ENCODE measurements around the gene SGCD.

Gene SGCD

DNA sequence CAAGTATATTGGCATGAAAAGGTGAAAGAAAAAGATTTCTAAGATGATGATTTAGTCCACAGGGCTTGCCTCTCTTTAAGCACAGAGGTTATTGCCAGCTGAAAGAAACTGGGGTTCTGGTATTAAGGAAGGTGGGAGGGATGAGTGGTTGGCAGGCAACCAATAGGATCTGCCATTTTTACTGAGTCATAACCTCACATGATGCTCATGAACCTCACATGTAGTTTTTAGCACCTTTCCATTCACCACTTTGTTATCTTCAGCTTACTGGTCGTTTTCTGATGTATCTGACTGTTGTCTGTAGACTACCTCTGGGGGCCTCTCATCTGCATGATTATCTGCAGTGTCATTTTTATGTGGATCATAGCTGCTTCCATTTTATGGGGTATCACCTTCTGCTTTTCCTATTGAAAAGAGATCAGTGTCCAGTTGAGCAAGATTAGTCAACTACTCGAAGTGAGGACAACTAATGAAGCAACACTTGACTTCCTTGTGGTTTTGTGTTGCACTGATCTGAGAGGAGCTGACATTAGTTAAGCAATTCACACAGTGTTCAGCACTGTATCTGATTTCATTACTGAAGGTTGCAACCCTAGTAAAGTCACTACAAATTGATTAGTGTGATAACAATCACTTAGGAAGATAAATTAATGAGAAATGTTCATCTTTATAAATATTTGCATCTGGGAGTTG lies 186.3 kb downstream of the SGCD start:
- DNase-seq (ENCODE audit: low read depth): no peak

GRCh38 chr5:156515121-156515520 lies 188.2 kb downstream of the SGCD start:
- no peak for DNase-seq (ENCODE audit: low read depth)

- no peak for DNase-seq (ENCODE audit: low read depth)
These were observed 188.9 kb downstream of the SGCD start for GRCh38 chr5:156515803-156516360.

- no peak for DNase-seq (ENCODE audit: low read depth)
These were observed 195.9 kb downstream of the SGCD start for GRCh38 chr5:156522651-156523529.

GRCh38 chr5:156523607-156524006 lies 196.6 kb downstream of the SGCD start:
- no peak for DNase-seq (ENCODE audit: low read depth)

- DNase-seq (ENCODE audit: low read depth): no peak
These were observed 199.3 kb downstream of the SGCD start for GRCh38 chr5:156526081-156526925.

DNA sequence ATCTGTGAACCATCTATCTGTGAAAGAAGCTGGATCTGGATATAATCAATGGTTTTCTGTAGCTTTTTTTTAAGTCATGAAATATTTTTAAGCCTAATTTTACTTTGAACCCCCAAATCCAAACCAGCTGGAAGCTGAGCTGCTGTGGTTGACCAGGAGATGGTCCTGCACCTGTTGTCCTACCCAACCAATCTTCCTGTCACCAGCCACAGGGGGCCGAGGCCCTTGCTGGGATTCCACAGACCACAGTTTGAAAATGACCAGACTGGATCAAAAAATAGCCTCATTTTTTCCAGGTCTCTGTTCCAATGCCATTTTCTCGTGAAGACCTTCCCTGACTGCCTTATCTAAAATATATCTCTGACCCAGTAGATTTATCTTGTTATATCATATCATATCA lies 200.6 kb downstream of the SGCD start:
- DNase-seq (ENCODE audit: low read depth): no peak

- DNase-seq (ENCODE audit: low read depth): no peak
These were observed 201.7 kb downstream of the SGCD start for GRCh38 chr5:156528673-156529072.

GRCh38 chr5:156529892-156530291 lies 202.9 kb downstream of the SGCD start:
- DNase-seq (ENCODE audit: low read depth): no peak

- DNase-seq (ENCODE audit: low read depth): no peak
These were observed 204.2 kb downstream of the SGCD start for GRCh38 chr5:156531199-156531598.

DNA sequence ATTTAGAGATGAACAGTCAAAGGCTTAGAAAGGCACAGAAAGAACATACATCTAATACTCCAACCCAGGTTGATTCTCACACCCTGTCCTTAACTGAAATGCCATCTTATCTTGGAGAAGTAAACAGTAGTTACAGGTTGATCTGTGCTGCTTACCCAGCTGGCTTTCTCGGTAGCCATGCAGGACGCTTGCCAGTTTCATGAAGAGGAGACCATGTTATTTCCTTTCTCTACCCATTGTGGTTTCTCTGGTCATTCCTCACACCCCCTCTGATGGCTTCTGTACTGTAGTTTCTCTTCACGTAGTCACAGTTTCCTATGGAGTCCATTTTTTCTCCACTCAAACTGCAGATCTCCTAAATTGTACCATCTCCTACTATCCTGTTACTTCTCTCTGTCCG lies 206.0 kb downstream of the SGCD start:
- DNase-seq (ENCODE audit: low read depth): no peak

GRCh38 chr5:156534085-156534484 lies 207.1 kb downstream of the SGCD start:
- no peak for DNase-seq (ENCODE audit: low read depth)

DNA sequence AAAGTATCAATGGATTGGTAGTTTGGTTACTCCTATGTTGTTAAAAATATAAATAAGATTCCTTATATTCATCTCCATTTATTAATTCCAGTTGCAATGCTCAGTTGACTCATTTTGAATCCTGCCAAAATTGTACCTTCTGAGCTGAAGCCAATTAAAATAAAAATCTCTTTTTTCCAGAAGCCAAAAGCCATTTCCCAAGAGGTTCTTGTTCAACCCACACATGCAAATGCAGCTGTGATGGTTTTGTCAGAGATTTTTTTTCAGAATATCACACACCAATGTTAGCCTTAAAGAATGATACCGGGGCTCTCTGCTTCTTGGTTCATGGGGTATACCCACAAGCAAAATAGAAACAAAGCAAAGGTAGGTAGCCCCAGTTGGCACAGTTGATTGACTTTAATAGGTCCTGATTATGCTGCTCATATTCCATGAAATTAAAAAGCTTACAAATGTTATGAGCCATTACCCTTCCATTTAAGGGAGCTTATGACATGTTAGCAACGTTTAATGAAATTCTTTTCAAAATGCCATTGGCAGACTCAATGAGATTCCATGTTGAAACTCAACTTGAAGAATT lies 208.0 kb downstream of the SGCD start:
- DNase-seq (ENCODE audit: low read depth): no peak

DNA sequence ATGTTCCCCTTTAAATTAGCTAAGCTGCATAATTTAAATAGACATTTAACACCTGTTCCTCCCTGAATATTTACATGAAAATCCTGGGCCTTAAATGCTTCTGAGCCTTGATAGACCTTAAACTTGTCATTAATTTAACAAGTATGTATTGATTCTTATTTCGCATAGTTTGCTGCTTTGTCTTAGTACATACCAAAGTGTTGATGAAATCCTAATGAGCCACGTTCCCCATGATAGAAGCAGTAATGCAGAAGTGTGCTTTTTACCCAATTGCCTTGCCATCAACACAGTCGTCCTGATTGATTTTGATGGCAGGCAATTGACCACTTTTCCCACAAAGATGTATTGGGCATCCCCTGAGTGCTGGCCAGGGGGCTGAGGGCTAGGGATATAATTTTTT lies 213.5 kb downstream of the SGCD start:
- DNase-seq (ENCODE audit: low read depth): no peak

DNA sequence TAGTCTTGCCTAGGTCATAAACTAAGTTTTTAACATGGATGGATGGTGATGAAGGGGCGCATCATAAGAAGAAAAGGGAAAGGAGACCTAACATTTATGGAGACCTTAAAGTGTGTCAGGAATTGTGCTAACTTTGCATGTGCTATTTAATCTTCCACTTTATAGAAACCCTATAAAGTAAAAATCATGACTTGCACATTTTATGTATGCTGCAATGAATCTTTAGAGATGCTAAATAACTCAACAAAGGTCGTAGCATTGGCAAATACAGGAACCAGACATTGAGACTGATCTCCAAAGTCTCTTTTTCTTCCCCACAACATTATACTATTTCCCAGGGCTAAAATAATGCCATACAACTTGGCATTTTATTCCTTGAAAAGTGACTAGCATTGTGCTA lies 214.6 kb downstream of the SGCD start:
- DNase-seq (ENCODE audit: low read depth): no peak

DNA sequence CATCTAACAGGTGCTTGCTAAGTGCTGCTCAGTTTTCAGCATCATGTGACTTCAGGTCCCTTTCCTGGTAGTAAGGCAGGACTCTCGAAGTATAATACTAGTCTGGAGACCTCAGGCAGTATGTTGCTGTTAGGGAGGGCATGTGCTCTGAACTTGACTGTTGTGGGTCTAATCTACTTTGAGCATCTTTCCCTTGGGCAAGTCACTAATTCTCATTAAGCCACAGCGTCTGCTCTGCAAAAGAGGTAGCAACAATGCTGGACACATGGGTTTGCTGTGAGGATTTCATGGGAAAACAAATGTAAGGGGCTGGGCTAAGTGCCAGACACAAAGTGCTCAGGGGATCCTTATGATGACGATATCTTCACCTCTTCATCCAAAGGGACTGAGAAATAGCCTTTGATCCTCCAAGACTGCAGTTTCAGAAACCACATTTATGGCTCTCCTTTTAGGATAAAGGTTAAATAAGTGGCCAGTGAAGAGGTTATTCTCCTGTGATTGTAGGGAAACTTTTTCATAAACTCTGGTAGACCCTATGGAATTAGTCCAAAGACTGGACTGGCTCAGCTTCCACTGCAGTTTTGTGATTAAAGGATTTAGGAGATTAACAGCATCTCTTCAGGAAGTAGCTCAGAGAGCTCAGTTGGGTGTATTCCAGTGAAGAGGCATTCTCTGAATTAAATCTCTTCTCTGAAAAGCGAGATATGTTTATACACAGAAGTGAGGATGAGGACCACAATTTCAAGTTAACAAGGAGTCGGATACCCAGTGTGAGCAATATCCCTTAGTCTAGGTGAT lies 216.6 kb downstream of the SGCD start:
- no peak for DNase-seq (ENCODE audit: low read depth)

GRCh38 chr5:156552855-156553358 lies 225.9 kb downstream of the SGCD start:
- DNase-seq (ENCODE audit: low read depth): no peak

- DNase-seq (ENCODE audit: low read depth): no peak
These were observed 229.9 kb downstream of the SGCD start for GRCh38 chr5:156556666-156557406.

GRCh38 chr5:156560002-156560401 lies 233.0 kb downstream of the SGCD start:
- DNase-seq (ENCODE audit: low read depth): no peak

GRCh38 chr5:156561651-156562050 lies 234.7 kb downstream of the SGCD start:
- no peak for DNase-seq (ENCODE audit: low read depth)
